ENCODE results near the gene COTL1. TPM values are rescaled to one million over a fixed set of nuclear protein-coding genes. Genes with fewer than 3 reads are reported as not detected.

COTL1 gene
- total and polyA plus RNA-seq, 4 donors, result 12.0 to 59.5 (median 23.0) TPM

- TF ChIP-seq, protein P1, sequence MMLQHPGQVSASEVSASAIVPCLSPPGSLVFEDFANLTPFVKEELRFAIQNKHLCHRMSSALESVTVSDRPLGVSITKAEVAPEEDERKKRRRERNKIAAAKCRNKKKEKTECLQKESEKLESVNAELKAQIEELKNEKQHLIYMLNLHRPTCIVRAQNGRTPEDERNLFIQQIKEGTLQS (IDR thresholded peaks at IDR 0.05), result no peak
- TF ChIP-seq JUND (IDR thresholded peaks at IDR 0.05) (no peak), HNF4G (IDR thresholded peaks at IDR 0.05) (no peak)
- TF ChIP-seq, protein P2, sequence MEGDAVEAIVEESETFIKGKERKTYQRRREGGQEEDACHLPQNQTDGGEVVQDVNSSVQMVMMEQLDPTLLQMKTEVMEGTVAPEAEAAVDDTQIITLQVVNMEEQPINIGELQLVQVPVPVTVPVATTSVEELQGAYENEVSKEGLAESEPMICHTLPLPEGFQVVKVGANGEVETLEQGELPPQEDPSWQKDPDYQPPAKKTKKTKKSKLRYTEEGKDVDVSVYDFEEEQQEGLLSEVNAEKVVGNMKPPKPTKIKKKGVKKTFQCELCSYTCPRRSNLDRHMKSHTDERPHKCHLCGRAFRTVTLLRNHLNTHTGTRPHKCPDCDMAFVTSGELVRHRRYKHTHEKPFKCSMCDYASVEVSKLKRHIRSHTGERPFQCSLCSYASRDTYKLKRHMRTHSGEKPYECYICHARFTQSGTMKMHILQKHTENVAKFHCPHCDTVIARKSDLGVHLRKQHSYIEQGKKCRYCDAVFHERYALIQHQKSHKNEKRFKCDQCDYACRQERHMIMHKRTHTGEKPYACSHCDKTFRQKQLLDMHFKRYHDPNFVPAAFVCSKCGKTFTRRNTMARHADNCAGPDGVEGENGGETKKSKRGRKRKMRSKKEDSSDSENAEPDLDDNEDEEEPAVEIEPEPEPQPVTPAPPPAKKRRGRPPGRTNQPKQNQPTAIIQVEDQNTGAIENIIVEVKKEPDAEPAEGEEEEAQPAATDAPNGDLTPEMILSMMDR (IDR thresholded peaks at IDR 0.05; ENCODE audit: low read depth, low read length, missing input control), result no peak
Measured at GRCh38 chr16:84535408-84535807, 82.5 kb downstream of the COTL1 start (continued).

GRCh38 chr16:84534815-84535214, 83.1 kb downstream of the COTL1 start:
- Histone ChIP-seq H3K27ac (ENCODE audit: low read depth in 1 of 2, low read length in 2 of 2) (no peak overlapping the region), H3K9ac (ENCODE audit: low read depth in 1 of 2, low read length in 2 of 2) (no peak overlapping the region)

GRCh38 chr16:84532855-84533486, 84.9 kb downstream of the COTL1 start:
- TF ChIP-seq, protein P1 (IDR thresholded peaks at IDR 0.05), result no peak
- TF ChIP-seq EGR1 (IDR thresholded peaks at IDR 0.05; ENCODE audit: low read depth in 2 of 2) (no peak), HNF4G (IDR thresholded peaks at IDR 0.05) (no peak)
- TF ChIP-seq, protein P3, sequence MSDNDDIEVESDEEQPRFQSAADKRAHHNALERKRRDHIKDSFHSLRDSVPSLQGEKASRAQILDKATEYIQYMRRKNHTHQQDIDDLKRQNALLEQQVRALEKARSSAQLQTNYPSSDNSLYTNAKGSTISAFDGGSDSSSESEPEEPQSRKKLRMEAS (IDR thresholded peaks at IDR 0.05), result no peak
- no peak overlapping the region for H3K9ac ChIP-seq (ENCODE audit: low read depth in 1 of 2, low read length in 2 of 2)

More at GRCh38 chr16:84534815-84535214, 83.1 kb downstream of the COTL1 start:
- Histone ChIP-seq H3K27me3 (ENCODE audit: control insufficient read depth in 4 of 4, insufficient read depth in 4 of 4, low read length in 3 of 4) (no peaks in the 10 kb centered on the region), H3K4me1 (ENCODE audit: control insufficient read depth in 4 of 4, insufficient read depth in 4 of 4, low read length in 3 of 4) (peaks cover 0 to 2% (median 0%) of the 10 kb centered on the region in 4 donors), H3K4me3 (ENCODE audit: low read depth in 1 of 3, low read length in 3 of 3) (no peak overlapping the region), H3K9me3 (ENCODE audit: control insufficient read depth in 4 of 4, low read length in 3 of 4) (no peaks in the 10 kb centered on the region), H3K36me3 (ENCODE audit: control insufficient read depth in 4 of 4, insufficient read depth in 3 of 4, low read depth in 1 of 4, low read length in 3 of 4) (no peaks in the 10 kb centered on the region)
- 96% methylated on average over 5 of the region's 5 CpGs for WGBS
- TF ChIP-seq YY1 (IDR thresholded peaks at IDR 0.05) (no peak), EGR1 (IDR thresholded peaks at IDR 0.05; ENCODE audit: low read depth in 2 of 2) (no peak), RXRA (IDR thresholded peaks at IDR 0.05) (no peak), HNF4G (IDR thresholded peaks at IDR 0.05) (no peak)
- TF ChIP-seq, protein P4, sequence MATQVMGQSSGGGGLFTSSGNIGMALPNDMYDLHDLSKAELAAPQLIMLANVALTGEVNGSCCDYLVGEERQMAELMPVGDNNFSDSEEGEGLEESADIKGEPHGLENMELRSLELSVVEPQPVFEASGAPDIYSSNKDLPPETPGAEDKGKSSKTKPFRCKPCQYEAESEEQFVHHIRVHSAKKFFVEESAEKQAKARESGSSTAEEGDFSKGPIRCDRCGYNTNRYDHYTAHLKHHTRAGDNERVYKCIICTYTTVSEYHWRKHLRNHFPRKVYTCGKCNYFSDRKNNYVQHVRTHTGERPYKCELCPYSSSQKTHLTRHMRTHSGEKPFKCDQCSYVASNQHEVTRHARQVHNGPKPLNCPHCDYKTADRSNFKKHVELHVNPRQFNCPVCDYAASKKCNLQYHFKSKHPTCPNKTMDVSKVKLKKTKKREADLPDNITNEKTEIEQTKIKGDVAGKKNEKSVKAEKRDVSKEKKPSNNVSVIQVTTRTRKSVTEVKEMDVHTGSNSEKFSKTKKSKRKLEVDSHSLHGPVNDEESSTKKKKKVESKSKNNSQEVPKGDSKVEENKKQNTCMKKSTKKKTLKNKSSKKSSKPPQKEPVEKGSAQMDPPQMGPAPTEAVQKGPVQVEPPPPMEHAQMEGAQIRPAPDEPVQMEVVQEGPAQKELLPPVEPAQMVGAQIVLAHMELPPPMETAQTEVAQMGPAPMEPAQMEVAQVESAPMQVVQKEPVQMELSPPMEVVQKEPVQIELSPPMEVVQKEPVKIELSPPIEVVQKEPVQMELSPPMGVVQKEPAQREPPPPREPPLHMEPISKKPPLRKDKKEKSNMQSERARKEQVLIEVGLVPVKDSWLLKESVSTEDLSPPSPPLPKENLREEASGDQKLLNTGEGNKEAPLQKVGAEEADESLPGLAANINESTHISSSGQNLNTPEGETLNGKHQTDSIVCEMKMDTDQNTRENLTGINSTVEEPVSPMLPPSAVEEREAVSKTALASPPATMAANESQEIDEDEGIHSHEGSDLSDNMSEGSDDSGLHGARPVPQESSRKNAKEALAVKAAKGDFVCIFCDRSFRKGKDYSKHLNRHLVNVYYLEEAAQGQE (IDR thresholded peaks at IDR 0.05), result no peak
- DNase-seq (ENCODE audit: low spot score), result no peak

More at GRCh38 chr16:84532855-84533486, 84.9 kb downstream of the COTL1 start:
- Histone ChIP-seq H3K27me3 (ENCODE audit: control insufficient read depth in 4 of 4, insufficient read depth in 4 of 4, low read length in 3 of 4) (no peaks in the 10 kb centered on the region), H3K4me1 (ENCODE audit: control insufficient read depth in 4 of 4, insufficient read depth in 4 of 4, low read length in 3 of 4) (peaks cover 0 to 2% (median 0%) of the 10 kb centered on the region in 4 donors), H3K9me3 (ENCODE audit: control insufficient read depth in 4 of 4, low read length in 3 of 4) (no peaks in the 10 kb centered on the region), H3K27ac (ENCODE audit: low read depth in 1 of 2, low read length in 2 of 2) (peak overlapping the region; percentile 19 to 62), H3K36me3 (ENCODE audit: control insufficient read depth in 4 of 4, insufficient read depth in 3 of 4, low read depth in 1 of 4, low read length in 3 of 4) (no peaks in the 10 kb centered on the region), H3K4me3 (ENCODE audit: low read depth in 1 of 3, low read length in 3 of 3) (no peak overlapping the region)
- 73% methylated on average over 11 of the region's 11 CpGs for WGBS
- no peak for DNase-seq (ENCODE audit: low spot score)

All from liver (tissue), 9 donors.